Adrenal gland (tissue), 12 donors: ENCODE measurements around the gene TMEM151B. TPM values are rescaled to one million over a fixed set of nuclear protein-coding genes. Genes with fewer than 3 reads are reported as not detected.
"Not testable (repeated sequence)": the region's sequence is repeated elsewhere in the genome, so short reads cannot be mapped to it uniquely, and the experiment has no call there.

Experiments
- DNase-seq, 7 donors: peaks; one replicate each; pipeline ENCODE4 v3.0.0-alpha.2; 2019 to 2020
- H3K27ac ChIP-seq, 5 donors: fragments of 200-600 bp; sonication (generic) in 4 of 5; 1 replicate in 3 of 5; 2 replicates in 2 of 5; pipeline versions ENCODE4 v1.5.1 to v1.8.0; 2016 to 2020; ENCODE audit warnings: mild to moderate bottlenecking in 1 of 5
- H3K27me3 ChIP-seq: fragments of 200-600 bp; 2 replicates; pipeline ENCODE4 v1.8.0; 2021
- H3K36me3 ChIP-seq, 2 donors: fragments of 200-600 bp; replicated peaks in 1 of 2; 1 replicate in 1 of 2; 2 replicates in 1 of 2; pipeline versions ENCODE4 v1.5.1 to v1.8.0; 2018 to 2022
- H3K4me1 ChIP-seq, 2 donors: fragments of 200-600 bp; replicated peaks in 1 of 2; 1 replicate in 1 of 2; 2 replicates in 1 of 2; pipeline versions ENCODE4 v1.5.1 to v1.8.0; 2018 to 2021
- H3K4me3 ChIP-seq, 4 donors: fragments of 200-600 bp; sonication (generic) in 3 of 4; one replicate each; pipeline ENCODE4 v1.5.1; 2016 to 2018
- H3K9me3 ChIP-seq, 3 donors: fragments of 200-600 bp; sonication (generic) in 1 of 3; replicated peaks in 1 of 3; 1 replicate in 2 of 3; 2 replicates in 1 of 3; pipeline versions ENCODE4 v1.5.1 to v1.8.0; 2016 to 2021
- CTCF ChIP-seq, 6 experiments: fragments of 450-650 bp in 4 of 6; fragments of 200-600 bp in 2 of 6; sonication (generic) in 1 of 6; IDR thresholded peaks; 1 replicate in 5 of 6; 2 replicates in 1 of 6; pipeline versions ENCODE4 v1.5.1 to v1.8.0; 2016 to 2021; ENCODE audit warnings: antibody characterized with exemption in 6 of 6, mild to moderate bottlenecking in 2 of 6, moderate library complexity in 1 of 6
- POLR2A ChIP-seq, 2 donors: fragments of 450-650 bp; IDR thresholded peaks; one replicate each; pipeline ENCODE4 v1.6.1; 2017; ENCODE audit warnings: antibody characterized with exemption in 2 of 2, mild to moderate bottlenecking in 2 of 2, moderate library complexity in 1 of 2
- WGBS, 4 donors: extraction: QIAGEN DNeasy Blood & Tissue Kit in 2 of 4; methylation state at CpG; one replicate each; pipeline versions ENCODE4 v1.1.5 to v1.1.7; 2013 to 2017; 5-methylcytosine and 5-hydroxymethylcytosine counted together
- intact Hi-C, 2 donors: fragments of 100-400 bp; cut with DNase I; formaldehyde crosslinking; loops; one replicate each; pipeline versions ENCODE4 v1.14.1 to v1.15.0; 2022 to 2023
- polyA plus RNA-seq, 3 donors: library from polyadenylated mRNA; stranded (reverse); fragments of 200-250 nt in 2 of 3; fragments of 350-450 nt in 1 of 3; fragmentation: Illumina TruSeq in 1 of 3; extraction: RNeasy Lipid Tissue Mini Kit (QIAGEN cat#74804) in 1 of 3; gene quantifications; one replicate each; pipeline ENCODE4 v1.2.3, GENCODE V29; 2013 to 2014
- total RNA-seq, 9 donors: library from RNA; depleted of rRNA in 4 of 9; stranded (reverse); fragments of >200 nt in 4 of 9; fragments of 120-200 nt in 1 of 9; fragmentation: NEBNext Ultra II Directional in 1 of 9; extraction: Animal tissue kit (Norgen Biotek cat#: 25700) in 1 of 9; gene quantifications; one replicate each; pipeline versions ENCODE4 v1.1.0 to v1.2.4, GENCODE V29; 2013 to 2023
- donor health status: healthy with polysubstance abuse.
- donor health status: Bipolar disorder and iron deficiency.
- donor health status: DM: yes; HTN: yes; CAD: no.
- donor health status: DM: no; HTN: no; CAD: no.
- donor health status: DM: no; HTN: no; CAD: no.
- donor health status: DM: yes; HTN: yes; CAD: no.

The TMEM151B gene
- total and polyA plus RNA-seq, 12 donors: 0.07 to 3.9 (median 0.79) TPM; not detected in 2

- Histone ChIP-seq H3K27ac (no peak overlapping the region), H3K4me1 (no peaks in the 10 kb centered on the region), H3K9me3 (no peaks in the 10 kb centered on the region), H3K4me3 (no peak overlapping the region), H3K27me3 (peaks cover 13% of the 10 kb centered on the region), H3K36me3 (no peaks in the 10 kb centered on the region)
- intact Hi-C loops: loop anchor here (2.0 to 10.0 kb wide), 6 partner anchors 68 to 243 kb away; partner anchors contain the start of genes CAPN11 (in 1 of the 2) and TMEM151B (in 1 of the 2)
- TF ChIP-seq POLR2A (IDR thresholded peaks at IDR 0.05): no peak
- TF ChIP-seq CTCF (IDR thresholded peaks at IDR 0.05): no peak
- DNase-seq: peak in 5 of 7 donors; percentile 30 to 48 (median 36)
- 36 to 68% (median 48%) methylated on average over 6 to 7 of the region's 7 CpGs for WGBS, 4 donors
Measured at GRCh38 chr6:44339763-44340625, 69.7 kb downstream of the TMEM151B start.

DNA sequence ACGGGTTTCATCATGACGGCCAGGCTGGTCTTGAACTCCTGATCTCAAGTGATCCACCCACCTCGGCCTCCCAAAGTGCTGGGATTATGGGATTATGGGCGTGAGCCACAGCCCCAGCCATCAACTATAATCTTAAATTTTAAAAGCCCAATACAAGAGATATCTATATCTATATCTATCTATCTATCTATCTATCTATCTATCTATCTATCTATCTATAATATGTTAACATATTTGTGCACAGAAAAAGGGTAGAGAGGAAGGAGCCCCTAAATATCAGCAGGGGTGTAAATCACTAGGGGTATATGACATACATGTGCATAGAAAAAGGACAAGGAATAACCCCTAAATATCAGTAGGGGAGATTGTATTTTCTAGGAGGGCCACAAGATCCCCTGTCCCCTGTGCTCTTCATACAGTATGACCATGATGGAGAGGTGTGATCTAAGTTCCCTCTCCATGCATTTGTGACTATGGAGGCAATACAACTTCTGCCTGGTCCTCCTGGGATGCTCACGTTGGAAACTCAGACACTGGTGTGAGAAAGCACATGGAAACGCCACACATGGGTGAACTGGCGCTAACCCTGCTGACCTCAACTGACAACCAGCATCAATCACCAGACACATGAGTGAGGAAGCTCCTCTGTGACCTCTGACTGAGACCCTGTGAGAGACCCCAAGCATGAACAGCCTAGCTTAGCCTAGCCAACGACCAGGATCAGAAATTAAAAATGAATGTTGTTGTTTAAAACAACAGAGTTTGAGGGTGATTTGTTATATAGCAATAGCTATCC is 71.0 kb downstream of the TMEM151B start:
- Histone ChIP-seq H3K4me3 (no peak overlapping the region), H3K27ac (peak overlapping the region in 1 of 5 donors; percentile 65), H3K27me3 (peaks cover 18% of the 10 kb centered on the region), H3K36me3 (no peaks in the 10 kb centered on the region), H3K9me3 (no peaks in the 10 kb centered on the region), H3K4me1 (no peaks in the 10 kb centered on the region)
- intact Hi-C loops: no loop called here
- TF ChIP-seq CTCF (IDR thresholded peaks at IDR 0.05) (no peak), POLR2A (IDR thresholded peaks at IDR 0.05) (no peak)
- WGBS, 4 donors: 41 to 61% (median 59%) methylated on average over 7 to 8 of the region's 8 CpGs
- DNase-seq: no peak

DNA sequence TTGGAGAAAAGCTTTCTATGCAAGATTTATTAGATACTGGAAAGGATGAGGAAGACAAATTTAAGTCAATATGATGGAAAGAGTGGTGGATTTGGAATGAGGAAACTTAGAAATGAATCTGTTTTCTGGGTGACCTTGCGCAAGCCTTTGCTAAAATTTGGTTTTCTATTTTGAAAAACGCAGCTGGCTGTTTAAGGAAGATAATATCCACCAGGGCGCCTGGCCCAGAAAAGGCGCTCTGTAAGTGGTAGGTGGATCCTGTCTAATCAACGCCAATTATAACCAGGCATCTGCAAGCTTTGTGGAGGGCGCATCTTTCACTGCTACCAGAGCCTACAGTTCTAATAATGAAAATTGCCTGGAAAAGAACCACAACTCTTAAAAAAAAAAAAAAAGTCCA is 71.8 kb downstream of the TMEM151B start:
- Histone ChIP-seq H3K36me3 (no peaks in the 10 kb centered on the region), H3K4me3 (no peak overlapping the region), H3K9me3 (no peaks in the 10 kb centered on the region), H3K27me3 (peaks cover 18% of the 10 kb centered on the region), H3K27ac (peak overlapping the region in 1 of 5 donors; percentile 65), H3K4me1 (no peaks in the 10 kb centered on the region)
- DNase-seq: peak in 1 of 7 donors; percentile 72
- TF ChIP-seq CTCF (IDR thresholded peaks at IDR 0.05) (no peak), POLR2A (IDR thresholded peaks at IDR 0.05) (no peak)
- whole genome bisulfite sequencing, 4 donors: 48 to 60% (median 54%) methylated on average over 6 of the region's 6 CpGs
- intact Hi-C loops: no loop called here

DNA sequence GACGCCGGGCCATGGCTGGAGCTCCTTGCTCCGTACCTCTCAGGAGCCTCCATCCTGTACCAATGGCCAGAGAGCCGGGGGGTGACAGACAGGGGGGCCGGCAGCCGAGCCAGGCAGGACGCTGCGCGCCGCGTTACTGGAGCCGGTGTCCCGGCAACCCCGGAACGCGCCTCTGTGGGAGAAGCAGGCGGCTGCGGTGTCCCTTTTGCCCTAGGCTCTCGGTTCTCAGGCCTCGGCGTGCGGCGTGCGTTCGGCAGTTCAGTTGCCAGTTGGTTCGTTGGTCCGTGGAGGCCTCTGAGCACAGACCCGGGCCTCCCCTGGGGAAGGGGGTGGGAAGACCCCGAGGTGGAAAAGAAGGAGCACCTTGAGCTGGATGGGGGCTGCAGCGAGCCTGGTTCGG is 72.2 kb downstream of the TMEM151B start, which contains the start of gene SPATS1:
Gene SPATS1, plus strand, starts transcription at position 162 of the 400 bp plus-strand sequence. CDS start 446 bp downstream, outside the sequence.
- no peaks in the 10 kb centered on the region for H3K9me3 ChIP-seq
- TF ChIP-seq CTCF (IDR thresholded peaks at IDR 0.05) (no peak), POLR2A (IDR thresholded peaks at IDR 0.05) (no peak)
- intact Hi-C loops: no loop called here
- peak within 1 kb of the TSS in 1 of 5 donors; percentile 65 for H3K27ac ChIP-seq
- no peaks in the 10 kb centered on the region for H3K4me1 ChIP-seq
- peaks cover 18% of the 10 kb centered on the region for H3K27me3 ChIP-seq
- 12 to 16% (median 15%) methylated on average over 13 to 31 of the region's 31 CpGs for WGBS, 4 donors
- no peaks in the 10 kb centered on the region for H3K36me3 ChIP-seq
- peak in 3 of 7 donors; percentile 24 to 80 (median 32) for DNase-seq
- H3K4me3 ChIP-seq: no peak within 1 kb of the TSS

- DNase-seq, H3K36me3 ChIP-seq, intact Hi-C loops, H3K27ac ChIP-seq, H3K9me3 ChIP-seq, H3K4me3 ChIP-seq, H3K4me1 ChIP-seq: not testable (repeated sequence)
- H3K27me3 ChIP-seq: peaks cover 18% of the 10 kb centered on the region
- whole genome bisulfite sequencing, 4 donors: 74 to 82% (median 80%) methylated on average over 4 of the region's 4 CpGs
Measured at GRCh38 chr6:44346818-44347217, 76.6 kb downstream of the TMEM151B start.
